Activated CD8-positive, alpha-beta memory T cell treated with anti-CD3 and anti-CD28 coated beads, Interleukin-2, amount 50 U/mL, for 4 hours (primary cell): ENCODE results near the gene GFI1.
"Not testable (repeated sequence)": the region's sequence is repeated elsewhere in the genome, so short reads cannot be mapped to it uniquely, and the experiment has no call there.

Experiments used
- DNase-seq: peaks from one replicate; pipeline ENCODE4 v3.0.0-alpha.2; 2020

The GFI1 gene

DNA sequence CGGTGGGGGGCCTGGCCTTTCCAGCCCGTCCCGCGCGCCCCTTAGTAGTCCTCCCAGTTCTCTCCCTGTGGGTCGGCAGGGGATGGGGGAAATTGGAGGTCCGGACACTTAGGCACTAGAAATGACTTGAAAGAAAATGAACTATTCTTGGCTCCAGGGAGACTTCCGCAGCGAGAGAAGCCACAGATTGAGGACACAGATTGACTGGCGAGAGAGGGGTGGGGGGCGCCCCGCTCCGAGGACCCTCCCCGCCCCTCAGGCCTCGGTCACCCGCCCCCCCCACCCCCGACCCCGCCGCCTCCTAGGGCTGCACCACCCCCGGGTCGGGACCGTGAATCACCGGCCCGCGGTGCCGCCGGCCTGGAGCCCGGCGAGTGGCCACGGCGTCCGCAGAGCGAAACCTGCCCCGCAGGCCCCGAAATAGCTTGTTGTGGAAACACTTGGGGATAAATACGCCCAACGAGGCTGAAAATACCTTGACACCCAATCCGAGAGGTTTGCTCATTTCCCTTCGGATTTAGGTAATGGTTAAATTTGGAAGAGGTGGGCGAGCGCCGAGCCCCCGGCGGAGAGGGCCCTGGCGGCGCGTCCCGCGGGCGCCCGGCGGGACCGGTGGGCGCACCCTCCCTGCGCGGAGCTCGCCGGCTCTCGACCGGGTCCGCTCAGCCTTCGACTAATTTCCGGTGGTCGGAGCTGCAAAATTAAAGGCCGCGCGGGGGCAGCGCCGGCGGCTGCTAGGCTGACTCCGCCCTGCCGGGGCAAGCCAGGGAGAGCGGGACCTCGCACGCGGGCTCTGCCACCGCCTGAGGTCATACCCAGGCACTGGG is at the start of gene GFI1:
Gene GFI1 (minus strand): TSS at position 675 of the 827 bp plus-strand sequence. CDS start 3,438 bp downstream, outside the sequence.
- peak; percentile 74 for DNase-seq

DNA sequence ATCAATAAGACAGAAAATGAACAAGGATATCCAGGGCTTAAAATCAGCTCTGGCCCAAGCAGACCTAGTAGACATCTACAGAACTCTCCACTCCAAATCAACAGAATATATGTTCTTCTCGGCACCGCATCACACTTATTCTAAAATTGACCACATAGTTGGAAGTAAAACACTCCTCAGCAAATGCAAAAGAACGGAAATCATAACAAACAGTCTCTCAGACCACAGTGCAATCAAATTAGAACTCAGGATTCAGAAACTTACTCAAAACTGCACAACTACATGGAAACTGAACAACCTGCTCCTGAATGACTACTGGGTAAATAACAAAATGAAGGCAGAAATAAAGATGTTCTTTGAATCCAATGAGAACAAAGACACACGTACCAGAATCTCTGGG is 45.6 kb upstream of the GFI1 start:
- not testable (repeated sequence) for DNase-seq

DNA sequence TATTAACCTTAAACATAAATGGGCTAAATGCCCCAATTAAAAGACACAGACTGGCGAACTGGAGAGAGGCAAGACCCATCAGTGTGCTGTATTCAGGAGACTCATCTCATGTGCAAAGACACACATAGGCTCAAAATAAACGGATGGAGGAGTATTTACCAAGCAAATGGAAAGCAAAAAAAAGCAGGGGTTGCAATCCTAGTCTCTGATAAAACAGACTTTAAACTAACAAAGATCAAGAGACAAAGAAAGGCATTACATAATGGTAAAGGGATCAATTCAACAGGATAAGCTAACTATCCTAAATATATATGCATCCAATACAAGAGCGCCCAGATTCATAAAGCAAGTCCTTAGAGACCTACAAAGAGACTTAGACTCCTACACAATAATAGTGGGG is 45.2 kb upstream of the GFI1 start:
- not testable (repeated sequence) for DNase-seq

DNA sequence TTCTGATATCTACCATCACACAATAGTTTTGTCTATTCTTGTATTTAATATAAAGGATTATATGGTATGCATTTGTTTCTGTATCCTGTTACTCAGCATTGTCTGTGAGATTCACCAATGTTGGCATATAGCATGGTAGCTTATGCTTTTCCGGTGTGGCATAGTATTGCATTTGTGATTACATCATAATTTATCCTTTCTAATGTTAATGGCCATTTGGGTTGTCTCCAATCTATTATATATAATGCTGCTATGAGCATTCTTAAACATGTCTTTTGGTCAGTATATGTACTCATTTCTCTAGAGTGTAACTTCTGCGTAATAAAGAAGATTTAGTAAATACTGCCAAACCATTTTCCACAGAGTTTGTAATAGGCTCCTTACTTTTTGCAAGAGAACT is 40.9 kb upstream of the GFI1 start:
- no peak for DNase-seq

DNA sequence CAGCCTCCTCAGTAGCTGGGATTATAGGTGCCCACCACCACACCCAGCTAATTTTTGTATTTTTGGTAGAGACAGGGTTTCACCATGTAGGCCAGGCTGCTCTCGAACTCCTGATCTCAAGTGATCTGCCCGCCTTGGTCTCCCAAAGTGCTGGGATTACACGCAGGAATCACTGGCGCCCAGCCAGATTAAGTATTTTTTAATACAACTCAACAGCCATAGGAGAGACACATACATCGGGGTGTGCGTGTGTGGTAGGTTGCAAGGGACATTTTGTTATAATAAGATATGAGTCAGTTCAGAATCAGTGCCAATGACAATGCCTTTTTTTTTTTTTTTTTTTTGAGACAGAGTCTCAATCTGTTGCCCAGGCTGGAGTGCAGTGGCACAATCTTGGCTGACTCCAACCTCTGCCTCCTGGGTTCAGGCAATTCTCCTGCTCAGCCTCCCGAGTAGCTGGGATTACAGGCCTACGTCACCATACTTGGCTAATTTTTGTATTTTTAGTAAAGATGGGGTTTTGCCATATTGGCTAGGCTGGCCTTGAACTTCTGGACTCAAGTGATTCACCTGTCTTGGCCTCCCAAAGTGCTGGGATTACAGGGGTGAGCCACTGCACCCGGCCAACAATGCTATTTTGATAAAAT is 38.3 kb upstream of the GFI1 start:
- not testable (repeated sequence) for DNase-seq

DNA sequence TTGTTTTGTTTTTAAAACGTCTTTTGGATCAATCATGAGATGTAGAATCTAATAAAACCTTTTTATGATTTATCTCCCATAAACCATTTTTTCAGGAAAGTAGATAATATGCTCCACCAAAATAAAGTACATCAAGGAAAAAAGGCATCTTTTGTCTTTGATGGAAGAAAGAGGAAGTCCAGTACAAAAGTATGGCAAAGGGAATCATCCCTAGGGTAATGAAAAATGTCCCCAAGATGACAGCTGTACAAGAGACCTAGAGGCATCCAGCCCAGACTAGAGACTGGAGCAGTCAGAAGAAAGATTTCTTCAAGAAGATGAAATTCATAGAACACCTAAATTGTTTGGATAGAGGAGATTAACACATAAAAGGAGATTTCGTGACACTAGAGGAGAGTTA is 32.3 kb upstream of the GFI1 start:
- no peak for DNase-seq

DNA sequence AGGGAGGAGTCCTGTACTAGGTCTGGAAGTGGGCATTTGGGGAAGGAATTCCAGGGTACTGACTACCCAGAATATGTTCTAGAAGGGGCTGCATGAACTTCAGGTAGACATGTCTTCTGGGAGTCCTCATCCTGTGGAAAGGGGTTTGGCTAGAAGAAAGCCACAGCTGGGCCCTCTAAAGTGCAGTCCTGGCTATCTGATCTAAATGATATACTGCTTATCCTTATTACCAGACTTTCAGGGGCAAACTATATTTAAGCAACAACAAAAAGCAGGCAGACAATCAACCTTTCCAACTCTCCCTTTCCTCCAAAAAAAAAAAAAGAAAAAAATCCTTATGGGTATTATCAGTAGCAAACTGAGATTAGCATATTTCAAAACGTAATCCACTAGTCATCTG is 29.8 kb upstream of the GFI1 start:
- no peak for DNase-seq

DNA sequence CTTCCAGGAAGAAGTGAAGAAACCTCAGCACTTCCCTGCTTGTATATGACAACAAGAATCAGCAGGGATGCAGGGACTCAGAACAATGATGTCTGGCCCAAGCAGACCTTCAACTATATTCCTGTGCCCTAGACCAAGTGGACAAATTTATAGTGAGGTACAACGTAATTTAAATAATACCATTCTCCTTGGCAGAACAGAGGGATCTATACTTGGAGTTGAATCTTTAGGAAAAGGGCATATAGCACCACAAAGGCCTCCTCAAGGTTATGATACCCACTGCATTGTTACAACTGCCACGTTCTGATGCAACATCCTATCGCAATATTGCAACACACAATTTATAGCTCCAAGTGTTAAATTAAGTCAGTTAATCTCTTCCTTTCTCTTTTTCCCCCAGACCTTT is 29.1 kb upstream of the GFI1 start:
- DNase-seq: no peak

DNA sequence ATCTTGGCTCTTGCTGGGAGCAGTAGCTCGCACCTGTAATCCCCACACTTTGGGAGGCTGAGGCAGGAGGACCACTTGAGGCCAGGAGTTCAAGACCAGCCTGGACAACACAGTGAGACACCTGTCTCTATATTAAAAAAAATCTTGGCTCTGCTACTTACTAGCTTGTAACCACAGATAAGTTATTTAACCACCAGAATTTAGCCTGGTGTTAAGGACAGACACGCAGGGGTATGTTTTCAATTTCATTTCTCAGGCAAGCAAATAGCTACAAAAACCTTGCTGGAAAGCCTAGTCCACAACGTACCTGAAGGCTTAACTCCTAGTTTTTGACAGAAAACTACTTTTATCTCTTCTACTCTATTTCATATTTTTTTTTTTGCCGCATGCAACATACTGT is 24.8 kb upstream of the GFI1 start:
- no peak for DNase-seq

DNA sequence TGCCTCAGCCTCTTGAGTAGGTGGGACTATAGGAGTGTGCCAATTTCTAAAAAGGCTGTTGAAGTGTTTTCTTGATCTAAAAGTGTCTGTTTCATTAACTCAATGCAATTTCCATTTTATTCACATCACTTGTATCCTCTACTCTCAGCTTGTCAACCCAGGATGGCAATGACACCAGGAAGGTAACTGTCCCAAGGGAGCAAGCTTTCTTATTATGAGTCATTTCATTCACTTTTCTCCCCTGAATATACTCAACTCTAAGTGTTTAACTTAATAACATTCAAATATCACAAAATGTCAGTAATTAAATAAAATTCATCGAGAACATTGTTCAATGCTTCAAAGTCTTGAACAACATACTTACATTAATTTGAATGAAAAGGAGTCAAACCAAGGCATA is 22.9 kb upstream of the GFI1 start:
- no peak for DNase-seq

DNA sequence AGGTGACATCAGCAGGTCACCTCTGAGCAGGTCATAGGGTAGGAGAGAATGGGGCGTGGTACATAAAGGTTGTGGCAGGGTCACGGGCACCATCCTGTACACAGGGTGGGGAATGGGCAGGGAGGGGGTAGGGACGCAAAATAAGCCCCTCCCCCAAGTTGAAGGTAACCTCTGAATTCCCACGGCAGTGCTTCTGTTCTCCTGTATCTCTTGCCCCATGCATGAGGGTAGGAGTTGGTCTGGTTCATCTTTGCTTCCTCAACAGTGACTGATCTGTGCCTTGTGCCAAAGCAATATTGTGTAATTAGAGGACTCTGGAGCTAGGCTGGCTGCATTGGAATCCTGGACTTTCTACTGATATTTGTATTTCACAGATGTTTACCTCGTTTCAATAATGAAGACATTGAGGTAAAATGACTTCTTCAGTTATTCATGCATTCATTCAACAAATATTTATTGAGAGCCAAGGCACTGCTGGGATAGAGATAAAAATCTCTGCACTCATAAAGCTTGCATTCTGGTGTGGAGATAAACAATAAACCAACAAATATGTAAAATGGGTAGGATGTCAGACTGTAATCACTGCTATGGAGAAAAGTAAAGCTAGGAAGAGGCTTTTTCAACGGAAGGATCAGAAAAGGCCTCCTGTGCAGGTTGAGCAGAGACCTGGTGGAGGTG is 18.4 kb upstream of the GFI1 start:
- no peak for DNase-seq

DNA sequence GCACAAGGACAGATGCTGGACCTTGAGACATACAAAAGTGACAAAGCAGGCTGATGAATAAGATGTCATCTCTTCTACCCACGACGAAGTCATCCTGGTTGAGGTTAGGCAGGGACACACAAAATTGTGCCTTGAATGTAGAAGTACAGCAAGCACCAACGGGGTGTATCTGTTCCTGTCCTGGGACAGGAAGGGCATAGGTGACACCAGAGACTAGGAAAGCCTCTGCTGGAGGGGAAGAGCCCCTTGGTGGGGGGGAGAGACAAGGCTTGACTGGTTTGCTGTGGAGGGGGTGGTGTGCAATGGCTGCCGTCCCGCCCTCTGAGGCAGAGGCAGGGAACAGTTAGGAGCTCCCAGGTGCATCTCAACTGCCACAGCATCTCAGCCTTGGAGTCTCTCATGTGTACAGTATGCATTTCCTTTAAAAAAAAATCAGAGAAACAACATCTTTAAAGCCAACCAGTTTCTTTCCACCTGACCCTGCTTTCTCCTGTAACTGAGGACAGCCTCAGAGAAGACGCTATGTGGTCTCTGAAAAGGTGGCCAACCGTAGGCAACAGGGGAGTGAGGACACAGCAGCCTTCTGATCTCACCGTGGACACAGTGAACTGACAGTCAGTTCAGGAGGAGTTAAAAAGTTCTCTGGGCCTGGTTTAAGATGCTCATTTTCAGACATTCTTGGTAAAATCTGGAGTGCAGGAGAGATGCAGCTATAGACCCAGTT is 17.7 kb upstream of the GFI1 start:
- no peak for DNase-seq

DNA sequence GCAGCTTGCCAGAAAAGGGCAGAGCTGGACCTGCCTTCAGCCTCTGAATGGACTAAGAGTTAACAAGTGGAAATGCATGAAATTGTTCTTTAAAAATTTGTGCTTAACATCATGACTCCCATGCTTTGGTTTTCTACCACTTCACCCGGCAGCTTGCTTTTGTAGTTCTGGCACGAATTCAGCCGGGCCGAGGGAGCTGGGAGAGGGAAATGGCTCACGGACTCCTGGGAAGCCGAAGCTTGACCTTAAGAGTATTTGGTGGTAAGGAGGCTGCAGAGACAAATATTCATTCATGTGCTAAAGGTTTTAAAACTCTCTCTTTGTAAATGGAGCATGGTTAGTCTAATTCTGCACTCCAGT is 17.2 kb upstream of the GFI1 start:
- DNase-seq: no peak

DNA sequence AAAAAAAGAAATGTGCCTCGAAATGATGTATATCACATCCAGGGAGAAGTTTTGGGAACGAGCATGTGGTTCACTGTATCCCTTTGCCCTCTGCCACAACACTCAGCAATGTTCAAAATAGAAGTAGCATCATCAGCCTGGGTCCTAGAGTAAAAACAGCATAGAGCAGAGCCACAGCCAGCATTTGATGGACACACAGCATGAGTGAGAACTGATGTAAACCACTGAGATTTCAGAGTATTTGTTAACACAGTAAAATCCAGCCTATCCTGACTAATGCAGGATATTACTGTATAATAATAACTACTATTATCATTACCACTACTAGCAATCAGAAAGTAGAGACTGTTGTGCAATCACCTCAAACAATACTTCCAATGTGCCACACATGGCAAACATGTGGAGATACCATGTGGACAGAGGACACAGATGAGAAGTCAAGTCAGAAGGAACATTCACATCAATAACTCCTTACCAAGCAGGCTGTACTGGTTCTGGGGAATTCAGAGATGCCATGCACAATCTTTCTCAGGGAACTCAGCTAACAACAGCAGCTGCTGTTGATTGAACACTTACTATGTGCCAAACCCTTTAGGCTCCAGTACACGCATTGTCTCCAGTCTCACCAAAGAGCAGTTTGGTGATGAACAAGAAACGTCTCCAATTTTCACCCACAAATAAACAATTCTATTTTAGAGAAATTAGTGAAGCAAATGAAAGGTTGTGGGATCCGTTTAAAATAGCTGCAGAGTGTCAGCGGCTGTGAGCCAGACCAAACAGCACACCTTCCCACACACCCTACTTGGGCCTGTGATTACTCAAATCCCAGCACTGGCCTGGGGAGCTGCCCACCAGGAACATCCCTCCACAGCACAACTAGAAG is 16.6 kb upstream of the GFI1 start:
- DNase-seq: no peak

DNA sequence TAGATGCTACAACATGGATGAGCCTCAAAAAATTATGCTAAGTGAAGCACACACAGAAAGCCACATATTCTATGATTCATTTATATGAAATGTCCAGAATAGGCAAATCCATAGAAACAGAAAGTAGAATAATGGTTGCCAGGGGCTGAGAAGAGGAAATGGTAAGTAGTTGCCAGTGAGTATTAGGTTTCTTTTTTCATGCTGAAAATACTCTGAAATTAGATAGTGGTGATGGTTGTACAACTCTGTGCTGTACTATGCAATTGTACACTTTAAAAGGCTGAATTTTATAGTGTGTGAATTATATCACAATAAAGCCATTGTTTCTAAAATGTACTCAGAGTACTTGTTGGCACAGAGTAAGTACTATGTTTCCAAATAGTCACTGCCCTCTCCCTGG is 15.5 kb upstream of the GFI1 start:
- no peak for DNase-seq

DNA sequence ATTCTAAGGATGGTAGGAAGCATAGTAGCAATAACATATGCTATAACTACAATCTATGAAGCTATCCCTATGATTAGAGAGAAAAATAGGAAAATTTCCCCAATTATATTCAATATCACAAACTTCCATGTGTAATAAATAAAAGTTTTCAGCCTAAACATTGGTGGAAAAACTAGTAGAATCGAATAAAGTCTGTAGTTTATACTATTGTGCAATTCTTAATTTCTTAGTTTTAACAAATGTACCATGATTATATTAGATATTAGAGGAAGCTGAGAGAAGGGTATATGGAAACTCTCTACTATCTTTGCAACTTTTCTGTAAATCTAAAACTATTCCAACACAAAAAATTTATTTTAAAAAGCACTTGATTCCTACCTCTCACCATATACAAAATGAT is 13.8 kb upstream of the GFI1 start:
- no peak for DNase-seq

DNA sequence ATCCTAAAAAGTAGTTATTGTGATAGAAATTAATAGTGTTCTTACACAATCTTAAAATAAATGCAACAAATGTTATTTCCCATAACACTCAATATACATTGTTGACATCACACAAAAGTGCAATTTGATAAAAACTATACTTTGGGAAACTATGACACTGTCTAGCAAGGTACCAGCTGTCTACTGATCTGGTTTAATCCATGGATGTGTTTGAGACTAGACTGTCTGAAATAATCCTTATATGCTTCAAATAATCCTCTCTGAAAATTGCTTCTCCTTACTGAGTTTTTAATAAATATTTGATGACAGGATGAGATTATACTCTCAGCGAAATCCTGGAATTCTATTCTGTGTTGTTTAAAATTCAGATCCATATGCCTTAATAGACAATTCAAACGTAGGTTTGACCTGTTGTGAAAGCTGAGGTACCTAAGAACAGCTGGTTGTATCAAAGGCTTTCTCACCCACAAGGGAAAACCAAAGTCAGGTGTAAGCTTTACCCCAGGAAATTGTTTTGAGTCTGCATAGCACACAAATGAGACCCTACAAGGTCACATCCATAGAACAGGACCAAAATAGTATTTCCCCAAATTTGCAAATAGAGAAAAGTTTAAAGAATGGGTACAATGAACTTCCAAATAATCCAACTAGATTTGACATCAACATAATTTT is 8.8 kb upstream of the GFI1 start:
- DNase-seq: no peak

DNA sequence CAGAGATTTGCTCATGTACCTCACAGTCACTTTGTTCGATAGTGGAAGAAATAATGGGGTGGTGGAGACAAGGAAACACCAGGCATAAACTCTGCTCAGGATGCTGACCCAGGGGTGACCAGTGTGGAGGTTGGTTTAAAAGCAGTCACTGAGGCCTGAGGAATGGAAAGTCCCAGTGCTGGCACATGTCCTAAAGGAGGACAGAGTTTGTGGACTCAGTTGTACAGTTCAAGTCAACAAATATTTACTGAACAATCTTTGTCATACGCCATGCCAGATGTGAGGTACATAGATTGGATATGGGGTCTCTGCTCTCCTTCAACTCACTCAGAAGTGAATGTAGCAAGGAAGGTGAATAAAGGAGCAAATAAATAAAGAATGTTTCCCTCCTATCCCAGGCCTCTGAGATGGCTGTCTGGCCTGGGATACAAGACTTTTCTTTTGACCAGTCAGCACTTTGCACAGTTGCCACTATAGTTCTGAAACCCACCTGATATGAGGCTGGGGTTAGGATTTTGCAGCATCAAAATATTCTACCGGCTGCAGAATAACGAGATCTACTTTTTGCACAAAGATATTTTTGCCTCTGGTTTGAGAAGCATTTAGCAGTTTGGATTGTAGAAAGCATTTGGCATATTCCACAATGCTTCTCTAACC is 7.9 kb upstream of the GFI1 start:
- no peak for DNase-seq

DNA sequence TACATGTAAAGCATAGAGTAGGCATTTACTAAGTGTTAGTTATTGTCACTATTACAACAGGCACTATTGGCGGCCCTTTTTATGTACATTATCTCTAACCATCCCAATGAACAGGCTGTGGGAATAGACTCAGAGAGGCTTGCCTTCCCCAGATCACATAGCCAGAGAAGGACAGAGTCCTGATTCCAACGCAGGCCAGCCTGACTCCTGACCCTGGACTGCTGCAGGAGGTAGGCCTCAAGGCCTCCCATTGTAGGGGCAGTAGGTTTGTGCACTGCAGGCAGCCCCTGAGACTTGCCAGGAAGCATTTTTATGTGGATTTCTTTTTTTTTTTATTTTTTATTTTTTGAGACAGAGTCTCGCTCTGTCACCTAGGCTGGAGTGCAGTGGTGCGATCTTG is 6.4 kb upstream of the GFI1 start:
- no peak for DNase-seq

DNA sequence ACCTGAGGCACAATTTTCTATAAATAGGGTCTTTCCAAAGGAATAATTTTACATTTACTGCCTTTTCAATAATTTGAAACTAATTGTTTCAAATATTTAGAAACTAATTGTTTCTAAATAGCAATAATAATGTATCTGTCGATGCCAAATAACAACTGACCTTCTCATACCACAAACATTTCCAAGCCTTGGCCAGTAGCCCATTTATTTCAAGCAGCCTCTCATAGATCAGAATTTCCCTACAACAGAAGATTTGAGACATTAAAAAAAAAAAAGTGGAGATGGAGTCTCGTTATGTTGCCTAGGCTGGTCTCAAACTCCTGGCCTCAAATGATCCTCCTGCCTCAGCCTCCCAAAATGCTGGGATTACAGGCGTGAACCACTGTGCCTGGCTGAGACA is 2.1 kb upstream of the GFI1 start:
- no peak for DNase-seq

DNA sequence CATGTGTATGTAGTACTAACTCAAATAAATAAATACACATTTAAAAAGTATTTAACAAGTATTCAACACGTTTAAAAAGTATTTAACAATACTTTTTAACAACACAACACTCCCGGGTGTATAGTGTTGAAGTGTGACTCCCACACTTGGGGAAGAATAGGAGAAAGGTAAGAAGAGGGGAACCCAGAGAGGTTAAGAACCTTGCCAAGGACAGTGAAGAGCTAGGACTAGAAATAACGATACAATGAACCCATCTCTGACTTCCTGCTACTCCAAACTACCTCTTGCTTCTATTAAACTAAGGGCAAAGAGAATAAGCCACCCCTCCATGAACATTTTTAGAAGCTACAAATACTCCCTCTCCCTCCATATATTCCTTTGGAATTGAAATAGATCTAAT is 1.7 kb upstream of the GFI1 start:
- no peak for DNase-seq
